Osteocyte (in vitro differentiated cells): Measurements from ENCODE around the gene UBTF. TPM values are rescaled to one million over a fixed set of nuclear protein-coding genes. Genes with fewer than 3 reads are reported as not detected.

Experiments used
- DNase-seq: peaks from one replicate; pipeline ENCODE4 v3.0.0; 2021; ENCODE audit warnings: mixed read lengths; ENCODE audit not compliant: unreplicated experiment; ENCODE audit errors: extremely low spot score
- H3K27ac Mint-ChIP-seq: one replicate; pipeline ENCODE4 v1.8.0; 2021; ENCODE audit warnings: mild to moderate bottlenecking, mixed read lengths; ENCODE audit not compliant: unreplicated experiment
- H3K27me3 Mint-ChIP-seq: one replicate; pipeline ENCODE4 v1.8.0; 2021; ENCODE audit warnings: mixed read lengths; ENCODE audit not compliant: unreplicated experiment
- H3K36me3 Mint-ChIP-seq: one replicate; pipeline ENCODE4 v1.8.0; 2021; ENCODE audit warnings: mixed read lengths; ENCODE audit not compliant: unreplicated experiment
- H3K4me1 Mint-ChIP-seq: one replicate; pipeline ENCODE4 v1.8.0; 2021; ENCODE audit warnings: mixed read lengths; ENCODE audit not compliant: unreplicated experiment
- H3K4me3 Mint-ChIP-seq: one replicate; pipeline ENCODE4 v1.8.0; 2021; ENCODE audit warnings: mild to moderate bottlenecking, moderate library complexity, mixed read lengths; ENCODE audit not compliant: unreplicated experiment
- H3K9me3 Mint-ChIP-seq: one replicate; pipeline ENCODE4 v1.8.0; 2021; ENCODE audit warnings: mixed read lengths; ENCODE audit not compliant: unreplicated experiment
- CTCF ChIP-seq: fragments of 200-600 bp; sonication (generic); IDR thresholded peaks from 2 replicates; pipeline ENCODE4 v1.5.0; 2021; ENCODE audit warnings: antibody characterized with exemption, mild to moderate bottlenecking, moderate library complexity
- total RNA-seq: library from RNA; stranded (reverse); gene quantifications from 2 replicates; pipeline ENCODE4 v1.2.1, GENCODE V29; 2021

Gene UBTF
- total RNA-seq, 1 donor from 2014 or later, result 96.9 TPM

GRCh38 chr17:44236444-44236991, 17.0 kb upstream of the UBTF start:
- H3K4me1 Mint-ChIP-seq, result peaks cover 11% of the 10 kb centered on the region
- TF ChIP-seq CTCF, result no peak
- H3K36me3 Mint-ChIP-seq, result no peaks in the 10 kb centered on the region
- H3K4me3 Mint-ChIP-seq, result no peak overlapping the region
- no peak overlapping the region for H3K27ac Mint-ChIP-seq
- no peaks in the 10 kb centered on the region for H3K27me3 Mint-ChIP-seq
- no peaks in the 10 kb centered on the region for H3K9me3 Mint-ChIP-seq
- no peak for DNase-seq

- H3K27me3 Mint-ChIP-seq, result no peaks in the 10 kb centered on the region
- no peaks in the 10 kb centered on the region for H3K36me3 Mint-ChIP-seq
- DNase-seq, result no peak
- TF ChIP-seq CTCF, result no peak
- no peaks in the 10 kb centered on the region for H3K9me3 Mint-ChIP-seq
- no peak overlapping the region for H3K4me3 Mint-ChIP-seq
- peaks cover 11% of the 10 kb centered on the region for H3K4me1 Mint-ChIP-seq
- H3K27ac Mint-ChIP-seq, result no peak overlapping the region
Measured at GRCh38 chr17:44235583-44235936, 16.1 kb upstream of the UBTF start.

- TF ChIP-seq CTCF, result no peak
- Mint-ChIP-seq H3K9me3 (no peaks in the 10 kb centered on the region), H3K4me3 (no peak overlapping the region), H3K36me3 (no peaks in the 10 kb centered on the region), H3K27me3 (no peaks in the 10 kb centered on the region), H3K4me1 (peaks cover 11% of the 10 kb centered on the region), H3K27ac (no peak overlapping the region)
- DNase-seq, result no peak
Measured at GRCh38 chr17:44233582-44233981, 14.1 kb upstream of the UBTF start.

GRCh38 chr17:44232061-44232460, 12.6 kb upstream of the UBTF start:
- Mint-ChIP-seq H3K36me3 (no peaks in the 10 kb centered on the region), H3K4me3 (no peak overlapping the region), H3K9me3 (no peaks in the 10 kb centered on the region), H3K27me3 (no peaks in the 10 kb centered on the region), H3K4me1 (peaks cover 11% of the 10 kb centered on the region), H3K27ac (no peak overlapping the region)
- no peak for DNase-seq
- TF ChIP-seq CTCF, result no peak

- Mint-ChIP-seq H3K4me3 (no peak overlapping the region), H3K27ac (no peak overlapping the region), H3K9me3 (no peaks in the 10 kb centered on the region), H3K27me3 (no peaks in the 10 kb centered on the region), H3K4me1 (peaks cover 6% of the 10 kb centered on the region), H3K36me3 (no peaks in the 10 kb centered on the region)
- no peak for DNase-seq
- TF ChIP-seq CTCF, result no peak
Measured at GRCh38 chr17:44230140-44230539, 10.7 kb upstream of the UBTF start.
